ENCODE measurements around the gene IPCEF1.
"Not testable (repeated sequence)": the region's sequence is repeated elsewhere in the genome, so short reads cannot be mapped to it uniquely, and the experiment has no call there.

The IPCEF1 gene

GRCh38 chr6:154334147-154334546 is 22.5 kb downstream of the IPCEF1 start:
- DNase-seq (ENCODE audit: low spot score), result not testable (repeated sequence)

DNA sequence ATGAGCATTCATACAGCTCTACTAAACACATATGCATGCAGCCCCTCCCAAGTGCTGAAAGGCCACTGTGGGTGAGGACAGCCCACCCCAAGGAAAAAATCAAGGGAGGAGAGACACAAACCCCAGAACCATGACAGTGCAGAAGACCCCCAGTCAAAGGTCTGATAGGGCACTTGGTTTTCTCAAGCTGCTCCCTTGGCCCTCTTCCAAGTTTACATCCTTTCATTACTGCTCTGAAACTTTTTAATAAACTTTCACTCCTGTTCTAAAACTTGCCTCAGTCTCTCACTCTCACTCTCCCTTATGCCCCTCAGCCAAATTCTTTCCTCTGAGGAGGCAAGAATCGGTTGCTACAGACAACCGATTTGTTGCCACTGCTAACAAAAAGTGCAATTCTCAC is 24.9 kb downstream of the IPCEF1 start:
- DNase-seq (ENCODE audit: low spot score), result no peak

DNA sequence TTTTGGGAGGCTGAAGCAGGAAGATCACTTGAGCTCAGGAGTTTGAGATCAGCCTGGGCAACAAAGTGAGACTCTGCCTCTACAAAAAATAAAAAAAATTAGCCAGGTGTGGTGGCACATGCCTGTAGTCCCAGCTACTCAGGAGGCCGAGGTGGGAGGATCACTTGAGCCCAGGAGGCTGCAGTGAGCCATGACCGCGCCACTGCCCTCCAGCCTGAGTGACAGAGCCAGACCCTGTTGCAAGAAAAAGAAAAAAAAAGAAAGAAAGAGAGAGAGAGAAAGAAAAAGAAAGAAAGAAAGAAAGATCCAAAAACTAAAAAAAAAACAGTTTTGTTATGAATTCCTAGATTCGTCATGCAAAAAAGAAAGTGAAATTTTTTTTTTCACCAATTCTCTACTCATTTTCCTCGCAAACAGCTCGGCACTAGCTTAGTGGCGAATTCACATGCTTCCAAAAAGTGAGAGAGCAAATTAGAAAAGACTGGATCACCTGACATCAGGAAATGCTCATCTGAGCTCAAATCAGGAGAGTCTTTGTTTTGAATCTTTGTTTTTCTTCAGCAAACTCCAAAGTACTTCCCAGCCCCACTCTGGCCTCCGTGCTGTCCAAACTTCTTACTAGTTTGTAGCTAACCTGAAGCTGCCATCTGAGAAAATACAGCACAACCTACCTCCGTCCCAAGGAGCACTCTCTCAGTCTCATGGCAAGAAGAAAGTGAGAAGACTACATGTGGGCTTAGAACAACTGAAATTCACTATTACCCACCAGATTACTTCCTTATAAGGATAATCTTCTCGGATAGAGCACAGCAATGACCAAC is 27.0 kb downstream of the IPCEF1 start:
- DNase-seq (ENCODE audit: low spot score), result no peak

- not testable (repeated sequence) for DNase-seq (ENCODE audit: low spot score)
Observed at GRCh38 chr6:154327313-154327712, 29.3 kb downstream of the IPCEF1 start.

DNA sequence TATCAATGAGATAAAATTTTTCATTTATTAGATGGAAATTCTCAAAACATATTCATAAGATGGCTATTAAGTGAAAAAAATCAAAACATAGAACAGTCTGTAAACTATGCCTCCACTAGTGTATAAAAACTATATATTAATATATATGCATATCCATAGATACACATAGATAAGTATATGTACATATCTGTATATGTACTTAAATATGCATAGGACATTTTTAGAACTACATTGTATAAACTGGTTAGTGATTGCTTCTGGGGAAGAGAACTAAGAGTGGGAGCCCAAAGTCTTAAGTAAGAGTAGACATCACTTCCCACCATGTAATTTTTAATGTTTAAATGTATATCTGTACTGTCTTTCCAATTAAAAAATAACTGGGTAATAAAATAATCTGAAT is 31.5 kb downstream of the IPCEF1 start:
- no peak for DNase-seq (ENCODE audit: low spot score)

DNA sequence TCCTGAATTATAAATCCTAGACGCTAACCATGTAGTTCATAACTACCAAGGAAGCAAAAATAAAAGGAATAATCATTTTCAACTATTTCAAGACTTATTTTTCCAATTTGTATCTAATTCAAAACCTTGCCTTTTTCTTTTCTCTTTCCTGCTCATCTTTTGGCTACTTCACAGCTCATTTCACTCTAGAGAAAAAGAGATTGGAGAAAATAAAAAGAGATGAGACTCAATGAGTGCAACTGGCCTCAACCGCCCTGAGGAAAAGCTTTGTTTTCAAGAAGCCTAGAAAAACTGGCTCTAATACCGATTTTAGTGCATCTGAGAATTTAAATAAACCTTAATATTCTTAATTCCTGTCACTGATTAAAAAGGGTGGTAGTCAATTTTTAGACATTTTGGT is 36.4 kb downstream of the IPCEF1 start:
- DNase-seq (ENCODE audit: low spot score), result no peak

DNA sequence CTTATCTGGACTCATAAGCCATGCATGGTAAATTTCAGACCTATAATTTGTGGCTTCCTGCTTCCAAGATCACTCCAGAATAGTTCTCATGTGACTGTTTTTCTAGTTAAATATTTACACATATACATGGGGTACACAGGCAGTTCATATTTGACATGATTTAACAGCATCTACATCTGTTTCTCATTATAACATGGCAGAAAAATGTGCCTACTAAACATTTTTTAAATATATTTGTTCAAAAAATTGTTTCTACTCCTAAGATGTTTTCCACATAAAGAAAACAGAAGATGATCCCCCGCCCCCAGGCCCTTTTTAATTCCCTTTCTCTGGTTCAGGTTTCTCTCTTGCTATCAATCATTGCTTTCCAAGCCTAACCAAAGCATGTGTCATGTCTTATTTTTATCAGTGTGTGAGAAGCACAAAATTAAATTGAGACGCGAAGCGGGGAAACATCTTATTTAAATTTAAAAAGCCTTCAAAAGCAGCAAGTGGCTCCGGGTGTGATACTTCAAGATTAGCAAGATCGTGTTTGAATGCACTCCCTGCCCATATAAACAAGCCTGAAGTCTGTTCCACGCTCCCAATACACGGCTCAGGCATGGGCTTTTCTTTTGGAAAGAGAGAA is 37.3 kb downstream of the IPCEF1 start:
- no peak for DNase-seq (ENCODE audit: low spot score)

GRCh38 chr6:154318721-154319120 is 37.9 kb downstream of the IPCEF1 start:
- DNase-seq (ENCODE audit: low spot score), result no peak

DNA sequence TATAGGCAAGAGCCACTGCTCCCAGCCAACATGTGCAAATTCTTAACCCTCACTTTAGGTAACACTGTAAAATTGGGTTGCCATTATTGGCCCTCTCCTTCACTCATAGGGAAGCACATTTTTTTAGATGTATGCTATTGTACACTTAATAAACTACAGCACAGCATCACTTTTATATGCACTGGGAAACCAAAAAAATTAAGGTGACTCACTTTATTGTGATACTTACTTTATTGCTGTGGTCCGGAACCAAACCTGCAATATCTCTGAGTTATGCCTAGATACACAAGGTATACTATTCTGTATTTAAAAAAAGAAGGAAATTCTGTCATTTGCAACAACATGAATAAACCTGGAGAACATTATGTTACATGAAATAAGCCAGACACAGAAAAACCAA is 40.5 kb downstream of the IPCEF1 start:
- DNase-seq (ENCODE audit: low spot score), result no peak

GRCh38 chr6:154314084-154314483 is 42.5 kb downstream of the IPCEF1 start:
- DNase-seq (ENCODE audit: low spot score), result no peak

DNA sequence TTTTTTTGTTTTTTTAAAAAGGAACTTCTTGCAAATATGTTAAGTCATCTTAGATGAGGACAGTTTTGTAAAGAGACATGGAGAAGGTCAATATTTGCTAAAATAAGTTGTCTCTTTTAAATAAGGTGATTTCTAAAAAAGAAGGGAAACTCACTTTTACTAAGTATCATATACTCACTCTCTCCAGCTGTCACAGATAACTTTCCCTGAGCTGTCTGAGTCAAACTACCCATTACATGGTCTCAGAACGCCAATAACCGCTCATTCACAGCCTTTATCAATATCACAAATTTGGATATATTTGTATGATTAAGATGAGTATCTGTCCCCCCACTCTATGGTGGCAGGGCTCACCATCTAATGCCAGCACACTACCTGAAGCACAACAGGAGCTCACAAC is 47.6 kb downstream of the IPCEF1 start:
- no peak for DNase-seq (ENCODE audit: low spot score)

DNA sequence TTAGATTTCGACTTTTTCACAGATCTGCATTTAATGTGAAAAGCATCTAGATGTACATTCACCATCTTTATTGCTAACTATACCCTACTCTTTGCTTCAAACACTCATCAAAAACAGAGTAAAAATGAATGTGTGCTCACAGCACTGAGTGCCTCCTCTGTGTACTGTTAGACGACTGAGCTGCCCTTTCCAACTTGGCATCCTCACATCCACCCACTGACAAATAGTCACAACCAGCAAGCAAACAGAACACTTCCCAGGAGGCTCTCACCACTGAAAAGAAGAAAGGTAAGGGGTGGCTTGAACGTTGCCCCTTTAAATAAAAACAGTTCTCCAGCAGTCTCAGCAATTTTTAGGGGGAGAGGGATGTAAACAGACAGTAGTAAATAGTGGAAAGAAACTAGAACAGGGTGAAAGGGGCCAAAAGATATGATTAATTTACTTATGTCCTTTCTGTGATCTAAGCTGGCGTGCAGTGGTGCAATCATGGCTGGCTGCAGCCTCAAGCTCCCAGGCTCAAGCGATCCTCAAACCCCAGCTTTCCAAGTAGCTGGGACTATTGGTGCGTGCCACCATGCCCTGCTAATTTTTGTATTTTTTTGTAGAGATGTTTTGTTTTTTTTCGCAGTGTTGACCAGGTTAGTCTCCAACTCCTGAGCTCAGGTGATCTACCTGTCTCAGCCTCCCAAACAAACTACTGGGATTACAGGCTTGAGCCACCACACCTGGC is 48.7 kb downstream of the IPCEF1 start:
- DNase-seq (ENCODE audit: low spot score), result no peak

DNA sequence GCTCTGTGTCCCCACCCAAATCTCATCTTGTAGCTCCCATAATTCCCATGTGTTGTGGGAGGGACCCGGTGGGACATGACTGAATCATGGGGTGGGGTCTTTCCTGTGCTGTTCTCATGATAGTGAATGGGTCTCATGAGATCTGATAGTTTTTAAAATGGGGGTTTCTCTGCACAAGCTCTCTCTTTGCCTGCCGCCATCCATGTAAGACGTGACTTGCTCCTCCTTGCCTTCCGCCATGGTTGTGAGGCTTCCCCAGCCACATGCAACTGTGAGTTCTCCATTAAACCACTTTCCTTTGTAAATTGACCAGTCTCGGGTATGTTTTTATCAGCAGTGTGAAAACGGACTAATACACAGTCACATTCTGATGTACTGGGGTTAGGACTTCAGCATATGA is 49.5 kb downstream of the IPCEF1 start:
- DNase-seq (ENCODE audit: low spot score), result not testable (repeated sequence)

DNA sequence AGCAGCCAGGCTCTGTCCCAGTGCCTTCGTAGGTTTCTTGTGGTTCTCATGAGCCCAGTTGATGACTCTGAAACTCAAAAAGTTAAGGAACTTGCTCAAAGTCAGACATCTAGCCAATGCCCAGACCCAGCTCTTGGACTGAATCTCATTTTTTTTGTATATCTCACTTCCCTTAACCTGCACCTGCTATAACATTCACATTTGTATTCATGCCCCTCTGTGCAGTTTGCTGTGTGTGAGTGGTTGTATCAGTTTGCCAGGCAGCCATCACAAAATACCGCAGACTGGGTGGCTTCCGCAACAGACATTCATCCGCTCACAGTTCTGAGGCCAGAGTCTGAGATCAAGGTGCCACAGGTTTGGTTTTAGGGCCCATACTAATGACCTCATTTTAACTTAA is 49.9 kb downstream of the IPCEF1 start:
- no peak for DNase-seq (ENCODE audit: low spot score)

DNA sequence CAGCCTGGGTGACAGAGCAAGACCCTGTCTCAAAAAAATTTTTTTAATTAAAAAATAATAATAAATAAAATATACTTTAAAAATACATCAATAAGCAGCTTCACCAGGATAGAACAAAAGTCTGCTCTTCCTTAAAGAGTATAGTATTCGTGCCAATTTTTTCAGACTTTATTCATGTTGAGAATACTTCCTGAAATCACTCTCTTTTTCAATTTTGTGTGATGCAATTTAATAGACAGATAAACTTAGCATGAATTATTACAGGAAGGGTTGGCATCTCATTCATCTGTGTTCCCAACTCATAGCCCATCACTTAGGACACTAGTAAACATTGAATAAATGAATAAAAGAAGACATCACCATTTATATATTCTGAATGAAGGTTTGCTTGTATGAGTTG is 52.4 kb downstream of the IPCEF1 start:
- no peak for DNase-seq (ENCODE audit: low spot score)

DNA sequence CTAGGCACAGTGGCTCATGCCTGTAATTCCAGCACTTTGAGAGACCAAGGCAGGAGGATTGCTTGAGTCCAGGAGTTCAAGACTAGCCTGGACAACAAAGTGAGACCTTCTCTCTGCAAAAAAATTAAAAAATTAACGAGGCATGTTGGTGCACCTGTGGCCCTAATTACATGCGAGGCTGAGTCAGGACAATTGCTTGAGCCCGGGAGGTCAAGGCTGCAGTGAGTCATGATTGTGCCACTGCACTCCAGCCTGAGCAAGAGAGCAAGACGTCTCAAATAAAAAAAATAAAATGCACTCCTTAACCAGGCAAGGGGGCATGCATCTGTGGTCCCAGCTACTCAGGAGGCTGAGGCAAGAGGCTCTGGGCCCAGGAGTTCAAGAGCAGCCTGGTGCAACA is 53.0 kb downstream of the IPCEF1 start:
- not testable (repeated sequence) for DNase-seq (ENCODE audit: low spot score)

DNA sequence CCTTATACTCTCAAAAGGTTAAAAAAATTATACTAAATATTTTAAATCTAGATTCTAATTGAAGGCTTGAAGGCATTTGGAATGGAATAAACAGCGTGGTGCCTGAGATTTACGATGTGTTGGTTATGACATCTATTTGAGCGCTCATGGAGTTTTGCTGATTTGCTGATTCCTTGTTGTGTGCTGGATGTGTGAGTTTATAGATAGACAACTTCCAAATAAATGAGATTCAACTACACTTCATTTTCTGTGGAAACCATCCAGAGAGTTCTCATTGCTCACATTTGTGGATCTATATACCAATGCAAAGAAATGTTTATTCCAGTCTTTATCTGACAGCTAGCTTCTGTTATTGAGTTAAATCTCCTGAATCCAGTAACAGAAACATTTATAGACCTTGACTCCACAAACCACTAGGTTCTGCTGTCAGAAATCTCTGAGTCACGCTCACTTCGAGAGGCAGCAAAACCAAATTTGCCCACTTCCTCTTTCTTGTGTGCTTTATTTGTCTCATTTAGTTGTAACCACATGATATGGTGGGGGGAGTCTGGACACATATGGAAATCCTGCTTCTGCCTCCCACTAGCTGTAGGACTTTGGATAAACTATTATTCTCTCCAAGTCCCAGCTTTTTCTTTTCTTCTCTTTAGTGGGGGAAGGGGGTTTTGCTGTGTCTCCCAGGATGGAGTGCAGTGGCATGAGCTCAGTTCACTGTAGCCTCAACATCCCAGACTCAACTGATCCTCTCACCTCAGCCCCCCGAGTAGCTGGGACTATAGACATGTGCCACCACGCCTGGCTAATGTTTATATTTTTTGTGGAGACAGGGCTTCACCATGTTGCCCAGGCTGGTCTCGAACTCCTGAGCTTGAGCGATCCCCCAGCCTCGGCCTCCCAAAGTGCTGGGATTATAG is 54.5 kb downstream of the IPCEF1 start:
- peak; percentile 46 for DNase-seq (ENCODE audit: low spot score)

DNA sequence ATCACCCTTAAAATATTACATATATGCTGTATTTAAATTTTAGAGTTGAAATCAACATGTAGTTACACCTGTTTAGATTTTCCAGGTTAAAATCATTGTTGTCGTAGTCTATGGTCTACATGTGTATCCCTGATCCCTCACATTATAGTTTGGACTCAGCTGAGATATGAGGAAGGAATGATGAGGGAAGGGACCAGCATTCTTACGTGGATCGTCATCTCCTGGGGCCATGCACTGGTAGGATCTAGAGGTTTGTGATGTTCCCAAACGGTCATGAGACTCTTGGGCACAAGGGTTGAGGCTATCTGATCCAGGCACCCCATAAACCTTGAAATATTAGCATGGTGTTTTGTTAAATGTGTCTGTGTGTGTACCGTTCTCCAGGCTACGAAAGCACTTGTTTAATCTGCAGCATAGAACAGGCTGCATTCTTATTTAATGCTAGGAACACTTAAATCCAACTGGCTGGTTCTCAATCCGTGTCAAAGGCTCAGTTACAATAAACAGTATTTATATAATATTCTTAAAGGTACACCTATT is 55.4 kb downstream of the IPCEF1 start:
- no peak for DNase-seq (ENCODE audit: low spot score)

- no peak for DNase-seq (ENCODE audit: low spot score)
Observed at GRCh38 chr6:154298297-154298696, 58.3 kb downstream of the IPCEF1 start.

GRCh38 chr6:154297721-154298120 is 58.9 kb downstream of the IPCEF1 start:
- DNase-seq (ENCODE audit: low spot score), result no peak

DNA sequence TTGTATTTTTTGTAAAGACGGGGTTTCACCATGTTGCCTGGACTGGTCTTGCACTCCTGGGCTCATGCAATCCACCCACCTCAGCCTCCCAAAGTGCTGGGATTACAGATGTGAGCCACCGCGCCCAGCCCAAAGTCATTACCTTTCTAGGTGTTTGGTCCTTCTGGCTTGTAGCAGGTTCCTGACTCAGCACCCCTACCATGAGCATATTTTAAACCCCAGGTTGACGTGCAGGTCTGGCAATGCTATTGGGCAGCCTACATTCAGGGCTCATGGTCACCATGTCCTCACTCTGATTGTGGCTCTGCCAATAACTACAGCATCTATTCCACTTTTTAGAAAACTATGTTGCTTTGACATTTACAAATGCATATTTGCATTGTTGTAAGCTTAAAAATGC is 59.4 kb downstream of the IPCEF1 start:
- no peak for DNase-seq (ENCODE audit: low spot score)

GRCh38 chr6:154295733-154296132 is 60.9 kb downstream of the IPCEF1 start:
- no peak for DNase-seq (ENCODE audit: low spot score)
